Keratinocyte (primary cell): ENCODE results near the gene PLA2G4D. TPM values are rescaled to one million over a fixed set of nuclear protein-coding genes. Genes with fewer than 3 reads are reported as not detected.

Experiments used
- DNase-seq: peaks from one replicate; pipeline ENCODE4 v3.0.0-alpha.2; 2011; ENCODE audit warnings: low read depth, missing footprints, low spot score
- FAIRE-seq: peaks from 2 replicates; lab custom pipeline; 2011; peaks lifted over from hg19 to GRCh38; lab: Jason Lieb, UNC
- H2AFZ ChIP-seq: 2 replicates; pipeline ENCODE4 v1.6.0; 2012; ENCODE audit warnings: low read length, control low read depth, inconsistent platforms; ENCODE audit not compliant: control insufficient read depth
- H3K27ac ChIP-seq: 2 replicates; pipeline ENCODE4 v1.5.1; 2011; ENCODE audit warnings: low read length; ENCODE audit not compliant: control insufficient read depth, insufficient read depth
- H3K27me3 ChIP-seq: 3 replicates; pipeline ENCODE4 v1.6.0; 2011; ENCODE audit warnings: low read length; ENCODE audit not compliant: control insufficient read depth, insufficient read depth; ENCODE audit errors: extremely low read depth
- H3K36me3 ChIP-seq, 2 experiments: 2 replicates in 1 of 2; 3 replicates in 1 of 2; pipeline ENCODE4 v1.5.1; 2011; ENCODE audit warnings: low read length in 2 of 2, mild to moderate bottlenecking in 1 of 2; ENCODE audit not compliant: control insufficient read depth in 2 of 2, insufficient read depth in 2 of 2; ENCODE audit errors: extremely low read depth in 1 of 2
- H3K4me1 ChIP-seq: 3 replicates; pipeline ENCODE4 v1.5.1; 2011; ENCODE audit warnings: low read length; ENCODE audit not compliant: control insufficient read depth, insufficient read depth; ENCODE audit errors: extremely low read depth
- H3K4me2 ChIP-seq: 3 replicates; pipeline ENCODE4 v1.6.0; 2011; ENCODE audit warnings: low read depth, low read length; ENCODE audit not compliant: control insufficient read depth, insufficient read depth; ENCODE audit errors: extremely low read depth
- H3K4me3 ChIP-seq, 3 experiments: fragments of 200-600 bp in 1 of 3; sonication (generic) in 1 of 3; 2 replicates in 2 of 3; 3 replicates in 1 of 3; pipeline ENCODE4 v1.5.1; 2011 to 2016; ENCODE audit warnings: low read length in 3 of 3, mild to moderate bottlenecking in 3 of 3, control low read depth in 2 of 3, inconsistent platforms in 1 of 3, low read depth in 1 of 3, mixed read lengths in 1 of 3, mixed run types in 1 of 3, moderate library complexity in 1 of 3; ENCODE audit not compliant: control insufficient read depth in 2 of 3, insufficient read depth in 2 of 3; ENCODE audit errors: extremely low read depth in 1 of 3
- H3K79me2 ChIP-seq: 2 replicates; pipeline ENCODE4 v1.6.0; 2012; ENCODE audit warnings: low read length; ENCODE audit not compliant: control insufficient read depth, insufficient read depth
- H3K9ac ChIP-seq: 3 replicates; pipeline ENCODE4 v1.6.0; 2011; ENCODE audit warnings: low read length; ENCODE audit not compliant: control insufficient read depth, insufficient read depth; ENCODE audit errors: extremely low read depth
- H3K9me1 ChIP-seq: 3 replicates; pipeline ENCODE4 v1.6.0; 2011; ENCODE audit warnings: low read length; ENCODE audit not compliant: control insufficient read depth, insufficient read depth; ENCODE audit errors: extremely low read depth
- H3K9me3 ChIP-seq: 2 replicates; pipeline ENCODE4 v1.5.1; 2012; ENCODE audit warnings: low read depth, low read length; ENCODE audit not compliant: control insufficient read depth
- H4K20me1 ChIP-seq: 3 replicates; pipeline ENCODE4 v1.6.0; 2011; ENCODE audit warnings: low read length; ENCODE audit not compliant: control insufficient read depth, insufficient read depth; ENCODE audit errors: extremely low read depth
- CTCF ChIP-seq, 3 experiments: IDR thresholded peaks in 1 of 3; conservative IDR thresholded peaks in 1 of 3; optimal IDR thresholded peaks in 1 of 3; 2 replicates in 2 of 3; 3 replicates in 1 of 3; pipeline versions ENCODE3 to v1.5.1; 2011; ENCODE audit warnings: low read length in 3 of 3, mild to moderate bottlenecking in 3 of 3, moderate library complexity in 2 of 3, control low read depth in 1 of 3, inconsistent platforms in 1 of 3; ENCODE audit not compliant: insufficient read depth in 2 of 3; ENCODE audit errors: extremely low read depth in 1 of 3
- EZH2 ChIP-seq: IDR thresholded peaks from one replicate; pipeline ENCODE4 v1.6.1; 2012; ENCODE audit warnings: inconsistent platforms, mild to moderate bottlenecking, low read length, moderate library complexity
- dilution Hi-C: fragments of 300-500 bp; cut with MboI; formaldehyde crosslinking; loops from one replicate; pipeline ENCODE4 v1.7.0; 2020; ENCODE audit warnings: low sequenced_read_pairs; ENCODE audit not compliant: extremely low pct_ligation_motif_present
- polyA plus RNA-seq, 5 experiments: library from polyadenylated mRNA; depleted of rRNA in 3 of 5; stranded (reverse) in 3 of 5; stranded (forward) in 1 of 5; unstranded in 1 of 5; fragments of >200 nt; gene quantifications; 1 replicate in 1 of 5; 2 replicates in 3 of 5; 3 replicates in 1 of 5; pipeline versions ENCODE4 v1.2.1 to v1.2.3, GENCODE V29; 2011 to 2012; ENCODE audit warnings: missing spikeins in 2 of 5, low read depth in 1 of 5, low replicate concordance in 1 of 5

Gene PLA2G4D
- polyA plus RNA-seq, 1 donor (not counting 4 experiments of a cell fraction or from before 2014, with no cell fraction given): 0.69 TPM

GRCh38 chr15:42070279-42070975 is 23.9 kb downstream of the PLA2G4D start:
- no peak overlapping the region for H3K4me2 ChIP-seq
- H3K27me3 ChIP-seq: no peaks in the 10 kb centered on the region
- H4K20me1 ChIP-seq: no peaks in the 10 kb centered on the region
- H3K9me3 ChIP-seq: no peaks in the 10 kb centered on the region
- no peaks in the 10 kb centered on the region for H3K4me1 ChIP-seq
- FAIRE-seq (no peak), DNase-seq (no peak)
- H3K9me1 ChIP-seq: no peaks in the 10 kb centered on the region
- H2AFZ ChIP-seq: no peak overlapping the region
- no peak overlapping the region for H3K9ac ChIP-seq
- H3K27ac ChIP-seq: no peak overlapping the region
- dilution Hi-C loops: no loop called here
- H3K36me3 ChIP-seq: no peaks in the 10 kb centered on the region
- TF ChIP-seq CTCF (optimal IDR thresholded peaks at IDR 0.05 in 1 of 3, IDR thresholded peaks at IDR 0.05 in 1 of 3, conservative IDR thresholded peaks at IDR 0.05 in 1 of 3; ENCODE audit: extremely low read depth in 1 of 3, insufficient read depth in 2 of 3, low read length in 3 of 3) (no peak), EZH2 (no peak)
- H3K79me2 ChIP-seq: no peaks in the 10 kb centered on the region
- H3K4me3 ChIP-seq: no peak overlapping the region

- Histone ChIP-seq H3K4me1 (no peaks in the 10 kb centered on the region), H3K79me2 (no peaks in the 10 kb centered on the region), H3K4me3 (no peak overlapping the region), H3K9me1 (no peaks in the 10 kb centered on the region), H3K27ac (no peak overlapping the region), H3K36me3 (no peaks in the 10 kb centered on the region), H4K20me1 (no peaks in the 10 kb centered on the region), H3K27me3 (no peaks in the 10 kb centered on the region), H3K4me2 (no peak overlapping the region), H2AFZ (no peak overlapping the region), H3K9me3 (no peaks in the 10 kb centered on the region), H3K9ac (no peak overlapping the region)
- DNase-seq (no peak), FAIRE-seq (no peak)
- dilution Hi-C loops: no loop called here
- TF ChIP-seq CTCF (optimal IDR thresholded peaks at IDR 0.05 in 1 of 3, IDR thresholded peaks at IDR 0.05 in 1 of 3, conservative IDR thresholded peaks at IDR 0.05 in 1 of 3; ENCODE audit: extremely low read depth in 1 of 3, insufficient read depth in 2 of 3, low read length in 3 of 3) (no peak), EZH2 (no peak)
Observed at GRCh38 chr15:42069496-42070278, 24.7 kb downstream of the PLA2G4D start.
